Measurements from ENCODE around the gene SPEF2. TPM values are rescaled to one million over a fixed set of nuclear protein-coding genes. Genes with fewer than 3 reads are reported as not detected.
"Not testable (repeated sequence)": the region's sequence is repeated elsewhere in the genome, so short reads cannot be mapped to it uniquely, and the experiment has no call there.

Gene SPEF2
- total and polyA plus RNA-seq, 2 experiments from 2014 or later: 5.1 TPM

DNA sequence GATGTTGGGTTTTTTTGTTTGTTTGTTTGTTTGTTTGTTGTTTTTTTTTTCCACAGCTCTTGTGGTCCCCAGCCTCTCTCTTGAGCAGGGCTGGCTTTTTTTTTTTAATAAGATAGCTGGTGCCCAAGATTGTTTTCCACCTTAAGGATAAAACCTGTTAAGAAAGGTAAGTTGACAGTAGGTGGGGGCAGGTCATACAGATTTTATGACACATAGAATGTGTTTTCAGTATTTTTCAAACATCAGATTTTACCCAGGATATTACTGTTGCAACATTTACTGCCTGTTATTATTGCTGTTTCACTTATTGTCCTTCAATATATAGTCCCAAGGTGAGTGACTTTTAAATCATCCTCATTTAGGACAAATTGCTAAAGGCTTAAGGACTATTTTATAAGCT is 235.1 kb downstream of the SPEF2 start:
- TF ChIP-seq EZH2 (IDR thresholded peaks at IDR 0.05; ENCODE audit: borderline replicate concordance) (no peak), CTCF (IDR thresholded peaks at IDR 0.05; ENCODE audit: poor library complexity) (no peak), EZH2phosphoT487 (IDR thresholded peaks at IDR 0.05; ENCODE audit: low read depth, severe bottlenecking, unreplicated experiment) (no peak)
- Histone ChIP-seq H3K79me2 (no peaks in the 10 kb centered on the region), H2AFZ (no peak overlapping the region), H3K9me3 (ENCODE audit: low read depth) (no peaks in the 10 kb centered on the region), H3K4me3 (no peak overlapping the region), H3K9me2 (replicated peaks; ENCODE audit: insufficient read depth) (no peaks in the 10 kb centered on the region), H3K4me2 (no peak overlapping the region), H3K27me3 (no peaks in the 10 kb centered on the region), H3K36me3 (replicated peaks; ENCODE audit: insufficient read depth, low read depth) (no peaks in the 10 kb centered on the region), H3K4me1 (ENCODE audit: insufficient read depth) (no peaks in the 10 kb centered on the region), H4K20me1 (ENCODE audit: insufficient read depth, poor library complexity, severe bottlenecking) (no peaks in the 10 kb centered on the region), H3K27ac (no peak overlapping the region)
- no peak for DNase-seq (ENCODE audit: low spot score)

DNA sequence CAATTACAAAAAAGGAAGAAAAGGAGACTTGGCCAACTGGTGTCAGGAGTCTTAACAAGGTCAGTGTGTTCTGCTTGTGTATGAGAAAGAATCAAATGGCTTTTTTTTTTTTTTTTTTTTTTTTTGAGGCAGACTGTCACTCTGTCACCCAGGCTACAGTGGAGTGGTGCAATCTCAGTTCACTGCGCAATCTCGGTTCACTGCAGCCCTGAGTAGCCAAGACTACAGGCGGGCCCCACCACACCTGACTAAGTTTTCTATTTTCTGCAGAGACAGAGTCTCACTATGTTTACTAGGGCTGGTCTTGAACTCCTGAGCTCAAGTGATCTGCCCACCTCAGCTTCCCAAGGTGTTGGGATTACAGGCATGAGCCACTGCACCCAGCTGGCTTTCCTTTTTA is 236.0 kb downstream of the SPEF2 start:
- H3K9me3 ChIP-seq (ENCODE audit: low read depth): no peaks in the 10 kb centered on the region
- no peaks in the 10 kb centered on the region for H4K20me1 ChIP-seq (ENCODE audit: insufficient read depth, poor library complexity, severe bottlenecking)
- H3K9me2 ChIP-seq (replicated peaks; ENCODE audit: insufficient read depth): no peaks in the 10 kb centered on the region
- TF ChIP-seq CTCF (IDR thresholded peaks at IDR 0.05; ENCODE audit: poor library complexity): no peak
- TF ChIP-seq EZH2phosphoT487 (IDR thresholded peaks at IDR 0.05; ENCODE audit: low read depth, severe bottlenecking, unreplicated experiment): no peak
- no peak for TF ChIP-seq EZH2 (IDR thresholded peaks at IDR 0.05; ENCODE audit: borderline replicate concordance)
- H3K4me3 ChIP-seq: no peak overlapping the region
- no peaks in the 10 kb centered on the region for H3K4me1 ChIP-seq (ENCODE audit: insufficient read depth)
- DNase-seq (ENCODE audit: low spot score): no peak
- no peak overlapping the region for H3K27ac ChIP-seq
- H3K4me2 ChIP-seq: no peak overlapping the region
- H3K36me3 ChIP-seq (replicated peaks; ENCODE audit: insufficient read depth, low read depth): no peaks in the 10 kb centered on the region
- 84% methylated on average over 3 of the region's 3 CpGs for WGBS (ENCODE audit: low lambda C conversion rate, missing lambda C conversion rate)
- no peak overlapping the region for H2AFZ ChIP-seq
- H3K27me3 ChIP-seq: no peaks in the 10 kb centered on the region
- H3K79me2 ChIP-seq: no peaks in the 10 kb centered on the region

DNA sequence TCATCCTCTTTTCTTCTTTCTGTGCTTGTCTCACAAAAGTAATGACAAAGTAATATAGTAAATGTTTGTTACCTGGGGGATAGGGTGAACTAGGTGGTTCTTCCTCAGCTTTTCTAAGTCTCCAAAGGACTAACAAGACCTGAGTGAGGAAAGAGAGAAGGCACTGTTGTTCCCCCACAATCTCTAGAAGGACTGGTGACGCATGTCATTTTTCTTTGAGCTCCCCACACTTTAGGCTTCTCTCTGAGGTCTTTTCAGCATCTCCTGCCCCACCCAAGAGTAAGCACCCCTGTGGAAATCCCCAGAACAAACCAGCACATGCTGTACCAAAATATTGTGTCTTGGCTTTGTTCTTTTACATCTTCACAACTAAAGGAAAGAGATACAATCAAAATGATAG is 236.6 kb downstream of the SPEF2 start:
- Histone ChIP-seq H3K36me3 (replicated peaks; ENCODE audit: insufficient read depth, low read depth) (no peaks in the 10 kb centered on the region), H3K4me1 (ENCODE audit: insufficient read depth) (no peaks in the 10 kb centered on the region), H3K4me3 (no peak overlapping the region), H3K27ac (no peak overlapping the region), H3K9me3 (ENCODE audit: low read depth) (no peaks in the 10 kb centered on the region), H3K79me2 (no peaks in the 10 kb centered on the region), H4K20me1 (ENCODE audit: insufficient read depth, poor library complexity, severe bottlenecking) (no peaks in the 10 kb centered on the region), H2AFZ (no peak overlapping the region), H3K9me2 (replicated peaks; ENCODE audit: insufficient read depth) (no peaks in the 10 kb centered on the region), H3K27me3 (no peaks in the 10 kb centered on the region), H3K4me2 (no peak overlapping the region)
- DNase-seq (ENCODE audit: low spot score): no peak
- 91% methylated on average over 1 of the region's 1 CpG for WGBS (ENCODE audit: low lambda C conversion rate, missing lambda C conversion rate)
- TF ChIP-seq EZH2 (IDR thresholded peaks at IDR 0.05; ENCODE audit: borderline replicate concordance) (no peak), EZH2phosphoT487 (IDR thresholded peaks at IDR 0.05; ENCODE audit: low read depth, severe bottlenecking, unreplicated experiment) (no peak), CTCF (IDR thresholded peaks at IDR 0.05; ENCODE audit: poor library complexity) (no peak)

DNA sequence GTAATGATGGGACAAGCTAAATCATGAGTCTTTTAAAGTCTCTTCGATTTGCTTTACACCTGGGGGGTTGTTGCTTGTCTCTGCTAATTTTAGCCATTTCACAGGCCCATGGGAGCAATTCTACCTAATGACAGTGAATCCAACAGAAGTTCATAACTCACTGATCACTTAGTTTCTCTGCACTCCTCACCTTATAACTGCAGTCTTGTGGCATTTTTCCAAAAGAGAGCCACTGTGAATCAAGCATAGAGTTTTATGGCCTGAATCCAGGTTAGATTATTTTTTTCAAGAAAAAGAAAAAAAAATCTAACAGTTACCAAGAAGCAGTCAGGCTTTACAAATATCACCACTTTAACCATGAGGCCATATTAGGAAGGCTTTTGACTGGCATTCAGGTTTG is 237.5 kb downstream of the SPEF2 start:
- DNase-seq (ENCODE audit: low spot score): no peak
- WGBS (ENCODE audit: low lambda C conversion rate, missing lambda C conversion rate): 71% methylated on average over 1 of the region's 1 CpG

DNA sequence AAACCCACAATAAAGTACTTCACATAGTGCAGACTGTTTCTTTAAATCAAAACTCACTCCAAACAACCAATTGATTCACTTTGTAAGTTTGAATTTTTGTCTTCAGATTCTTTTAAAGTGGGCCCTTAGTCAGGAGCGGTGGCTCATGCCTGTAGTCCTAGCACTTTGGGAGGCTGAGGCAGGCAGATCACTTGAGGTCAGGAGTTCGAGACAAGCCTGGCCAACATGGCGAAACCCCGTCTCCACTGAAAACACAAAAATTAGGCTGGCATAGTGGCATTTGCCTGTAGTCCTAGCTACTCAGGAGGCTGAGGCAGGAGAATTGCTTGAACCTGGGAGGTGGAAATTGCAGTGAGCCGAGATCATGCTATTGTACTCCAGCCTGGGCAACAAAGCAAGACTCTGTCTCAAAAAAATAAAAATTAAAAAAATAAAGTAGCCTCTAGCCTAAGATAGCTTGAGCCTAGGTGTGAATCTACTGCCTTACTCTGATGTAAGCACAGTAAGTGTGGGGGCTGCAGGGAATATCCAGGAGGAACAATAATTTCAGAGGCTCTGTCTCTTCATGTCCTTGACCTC is 238.6 kb downstream of the SPEF2 start:
- H3K79me2 ChIP-seq; H3K4me1 ChIP-seq (ENCODE audit: insufficient read depth); H3K9me2 ChIP-seq (replicated peaks; ENCODE audit: insufficient read depth); H3K36me3 ChIP-seq (replicated peaks; ENCODE audit: insufficient read depth, low read depth); DNase-seq (ENCODE audit: low spot score); H4K20me1 ChIP-seq (ENCODE audit: insufficient read depth, poor library complexity, severe bottlenecking); H3K9me3 ChIP-seq (ENCODE audit: low read depth); H3K4me2 ChIP-seq; H3K27ac ChIP-seq; H3K27me3 ChIP-seq; H3K4me3 ChIP-seq; H2AFZ ChIP-seq: not testable (repeated sequence)
- 97% methylated on average over 5 of the region's 5 CpGs for WGBS (ENCODE audit: low lambda C conversion rate, missing lambda C conversion rate)

More for the DNA sequence above, 237.5 kb downstream of the SPEF2 start:
- H3K4me2 ChIP-seq: no peak overlapping the region
- H3K27me3 ChIP-seq: no peaks in the 10 kb centered on the region
- no peak overlapping the region for H3K4me3 ChIP-seq
- no peak overlapping the region for H2AFZ ChIP-seq
- H3K79me2 ChIP-seq: no peaks in the 10 kb centered on the region
- H3K9me3 ChIP-seq (ENCODE audit: low read depth): no peaks in the 10 kb centered on the region
- no peaks in the 10 kb centered on the region for H3K4me1 ChIP-seq (ENCODE audit: insufficient read depth)
- TF ChIP-seq EZH2 (IDR thresholded peaks at IDR 0.05; ENCODE audit: borderline replicate concordance): no peak
- no peak for TF ChIP-seq EZH2phosphoT487 (IDR thresholded peaks at IDR 0.05; ENCODE audit: low read depth, severe bottlenecking, unreplicated experiment)
- TF ChIP-seq CTCF (IDR thresholded peaks at IDR 0.05; ENCODE audit: poor library complexity): no peak
- H3K9me2 ChIP-seq (replicated peaks; ENCODE audit: insufficient read depth): no peaks in the 10 kb centered on the region
- no peaks in the 10 kb centered on the region for H3K36me3 ChIP-seq (replicated peaks; ENCODE audit: insufficient read depth, low read depth)
- H3K27ac ChIP-seq: no peak overlapping the region
- H4K20me1 ChIP-seq (ENCODE audit: insufficient read depth, poor library complexity, severe bottlenecking): no peaks in the 10 kb centered on the region
